Vagina (tissue), 2 donors: Measurements from ENCODE around the gene INPP5A. TPM values are rescaled to one million over a fixed set of nuclear protein-coding genes. Genes with fewer than 3 reads are reported as not detected.

ENCODE experiments used
- DNase-seq, 2 donors: peaks; one replicate each; pipeline ENCODE4 v3.0.0-alpha.2; 2017; ENCODE audit errors: extremely low spot score in 2 of 2
- H3K27ac ChIP-seq: fragments of 200-600 bp; sonication (generic); one replicate; pipeline ENCODE4 v1.5.1; 2019
- H3K27me3 ChIP-seq: fragments of 200-600 bp; sonication (generic); one replicate; pipeline ENCODE4 v1.5.1; 2019
- H3K36me3 ChIP-seq, 2 donors: fragments of 200-600 bp; sonication (generic); one replicate each; pipeline ENCODE4 v1.5.1; 2017 to 2019
- H3K4me1 ChIP-seq: fragments of 200-600 bp; sonication (generic); one replicate; pipeline ENCODE4 v1.5.1; 2019
- H3K4me3 ChIP-seq, 2 donors: fragments of 200-600 bp; sonication (generic); 1 replicate in 1 of 2; 2 replicates in 1 of 2; pipeline ENCODE4 v1.5.1; 2016 to 2019
- H3K9me3 ChIP-seq: fragments of 200-600 bp; sonication (generic); one replicate; pipeline ENCODE4 v1.5.1; 2019
- POLR2A ChIP-seq, 2 donors: fragments of 450-650 bp; IDR thresholded peaks; one replicate each; pipeline ENCODE4 v1.6.1; 2017; ENCODE audit warnings: antibody characterized with exemption in 2 of 2, mild to moderate bottlenecking in 2 of 2, moderate library complexity in 2 of 2
- POLR2AphosphoS5 ChIP-seq, 2 donors: sonication (generic); formaldehyde crosslinking; IDR thresholded peaks; one replicate each; pipeline ENCODE4 v1.9.0; 2017; ENCODE audit warnings: antibody characterized with exemption in 2 of 2, mild to moderate bottlenecking in 2 of 2, low read depth in 1 of 2; ENCODE audit not compliant: insufficient read depth in 1 of 2
- intact Hi-C: fragments of 100-400 bp; cut with DNase I; formaldehyde crosslinking; loops from one replicate; pipeline ENCODE4 v1.15.1; 2023
- total RNA-seq: library from RNA; depleted of rRNA; stranded (reverse); fragments of >200 nt; gene quantifications from one replicate; pipeline ENCODE4 v1.2.3, GENCODE V29; 2016
- TF ChIP-seq, protein P1 (sequence below), 3 experiments: fragments of 450-650 bp in 2 of 3; fragments of 200-600 bp in 1 of 3; sonication (generic) in 1 of 3; IDR thresholded peaks; one replicate each; pipeline ENCODE4 v1.5.1; 2017 to 2019; ENCODE audit warnings: antibody characterized with exemption in 3 of 3, mild to moderate bottlenecking in 2 of 3, moderate library complexity in 2 of 3

The INPP5A gene
- total RNA-seq, 1 donor from 2014 or later, result 24.3 TPM

DNA sequence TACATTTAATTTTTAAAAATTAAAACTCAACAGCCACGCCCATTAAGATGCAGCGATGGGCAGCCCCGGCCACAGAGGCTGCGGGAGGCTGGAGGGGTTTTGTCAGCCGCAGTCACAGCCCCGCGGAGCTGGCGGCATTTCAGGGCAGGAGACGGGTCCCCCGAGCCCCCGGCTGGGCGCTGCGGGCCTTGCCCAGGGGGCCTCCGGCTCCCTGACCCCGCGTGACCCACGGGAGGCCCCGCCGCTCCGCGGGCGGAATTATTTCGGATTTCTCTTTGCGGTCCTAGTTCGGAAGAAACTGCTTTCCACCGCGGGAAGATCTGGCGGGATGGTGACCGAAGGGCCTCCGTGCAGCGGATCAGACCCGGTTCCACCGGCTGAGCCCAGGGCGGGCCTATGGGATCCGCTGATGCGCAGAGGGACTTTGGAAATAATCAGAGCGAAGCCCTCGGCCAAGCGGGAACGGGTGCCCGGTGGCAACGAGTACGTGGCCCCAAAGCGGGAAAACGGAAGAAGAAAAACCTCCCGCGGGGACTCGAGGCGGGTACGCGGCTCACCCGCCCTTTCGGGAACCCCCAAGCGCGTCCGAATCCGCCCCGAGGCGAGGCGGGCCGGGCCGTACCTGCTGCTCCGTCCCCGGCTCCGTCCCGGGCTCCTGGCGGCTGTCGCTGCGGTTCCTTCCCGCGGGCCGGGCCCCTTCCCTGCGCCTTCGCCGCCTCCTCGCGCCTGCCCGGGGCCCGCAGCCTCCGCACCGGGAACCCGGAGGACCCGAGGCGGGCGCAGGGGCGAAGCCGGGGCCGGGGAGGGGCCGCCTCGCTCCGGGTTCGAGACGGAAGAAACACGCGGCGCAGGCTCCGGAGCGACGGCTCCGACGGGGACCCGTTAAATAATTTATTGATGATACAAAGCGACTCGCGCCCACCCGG lies 246.6 kb downstream of the INPP5A start:
- Histone ChIP-seq H3K27ac (no peak overlapping the region), H3K4me1 (peaks cover 22% of the 10 kb centered on the region), H3K9me3 (no peaks in the 10 kb centered on the region), H3K4me3 (no peak overlapping the region), H3K27me3 (peaks cover 5% of the 10 kb centered on the region), H3K36me3 (peaks cover 0 to 31% of the 10 kb centered on the region in 2 donors)
- no peak for TF ChIP-seq POLR2AphosphoS5 (IDR thresholded peaks at IDR 0.05; ENCODE audit: insufficient read depth in 1 of 2, low read depth in 1 of 2)
- DNase-seq, result no peak
- intact Hi-C loops, result no loop called here

DNA sequence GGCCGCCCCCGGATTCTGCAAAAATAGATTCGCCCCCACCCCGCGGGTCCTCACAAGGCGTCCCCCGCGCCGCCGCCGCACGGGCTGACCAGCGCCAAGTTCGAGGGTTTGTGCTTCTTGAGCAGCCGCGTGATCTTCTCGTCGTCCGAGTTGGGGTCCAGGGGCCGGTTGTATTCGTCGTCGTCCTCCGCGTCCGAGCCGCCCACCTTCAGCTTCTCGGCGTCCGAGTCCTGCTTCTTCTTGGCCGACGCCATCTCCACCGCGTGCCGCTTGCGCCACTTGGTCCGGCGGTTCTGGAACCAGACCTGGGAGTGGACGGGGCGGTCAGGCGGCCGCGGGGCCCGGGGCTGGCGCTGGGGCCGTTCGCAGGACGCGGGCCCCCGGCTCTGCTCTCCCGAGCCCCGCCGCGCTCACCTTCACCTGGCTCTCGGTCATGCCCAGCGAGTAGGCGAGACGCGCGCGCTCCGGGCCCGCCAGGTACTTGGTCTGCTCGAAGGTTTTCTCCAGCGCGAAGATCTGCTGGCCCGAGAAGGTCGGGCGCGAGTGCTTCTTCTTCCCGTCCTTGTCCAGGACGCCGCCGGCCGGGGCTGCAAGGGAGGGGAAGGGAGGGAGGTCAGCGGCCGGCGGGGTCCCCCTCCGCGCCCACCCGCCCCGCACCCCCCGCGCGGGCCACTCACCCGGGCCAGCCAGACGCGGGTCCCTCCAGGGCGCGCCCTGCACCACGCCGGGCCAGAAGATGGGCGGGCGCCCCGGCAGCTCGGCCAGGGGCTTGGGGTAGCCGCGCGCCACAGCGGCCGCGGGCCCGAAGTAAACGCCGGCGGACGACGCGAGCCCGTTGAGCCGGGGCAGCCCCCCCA lies 247.5 kb downstream of the INPP5A start:
- intact Hi-C loops, result no loop called here
- Histone ChIP-seq H3K9me3 (no peaks in the 10 kb centered on the region), H3K27ac (no peak overlapping the region), H3K36me3 (peaks cover 0 to 24% of the 10 kb centered on the region in 2 donors), H3K27me3 (peaks cover 5% of the 10 kb centered on the region), H3K4me3 (peak overlapping the region in 1 of 2 donors; percentile 36), H3K4me1 (peaks cover 22% of the 10 kb centered on the region)
- no peak for TF ChIP-seq POLR2A (IDR thresholded peaks at IDR 0.05)
- DNase-seq, result no peak

DNA sequence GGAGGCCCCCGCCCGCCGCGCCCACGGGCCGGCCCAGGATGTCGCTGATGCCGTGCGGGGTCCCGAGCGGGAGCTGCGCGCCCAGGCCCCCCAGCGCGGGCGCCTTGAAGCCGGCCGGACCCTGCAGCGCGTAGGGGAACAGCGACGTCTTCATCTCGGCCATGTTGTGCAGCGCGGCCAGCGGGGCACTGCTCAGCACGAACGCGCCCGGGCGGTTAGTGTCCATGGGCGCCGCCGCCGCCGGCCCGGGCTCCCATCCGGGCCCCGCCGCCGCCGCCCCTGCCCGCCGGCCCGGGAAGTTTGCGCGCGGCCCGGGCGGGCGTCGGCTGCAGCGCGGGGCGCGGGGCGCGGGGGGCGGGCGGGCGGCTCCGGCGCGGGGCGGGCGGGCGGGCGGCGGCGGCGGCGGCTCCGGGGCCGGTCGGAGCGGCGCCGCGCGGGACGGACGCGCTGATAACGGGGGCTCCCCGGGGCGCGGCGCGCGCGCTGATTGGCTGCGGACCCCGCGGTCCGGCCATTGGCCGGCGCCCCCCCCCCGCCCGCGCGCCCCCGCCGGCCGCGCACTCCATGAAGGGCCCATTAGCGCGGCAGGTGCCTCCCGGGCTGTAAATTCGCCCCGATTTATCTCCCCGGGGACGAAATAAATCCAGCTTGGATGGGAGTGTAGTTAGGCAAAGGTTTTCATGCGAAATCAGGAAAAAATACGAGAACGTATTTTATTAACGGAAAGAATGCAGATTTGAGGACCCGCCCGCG lies 248.3 kb downstream of the INPP5A start, which contains the start of gene NKX6-2:
Gene NKX6-2 (minus strand): TSS at position 425 of the 753 bp plus-strand sequence. CDS start 199 bp downstream, at position 226.
- H3K9me3 ChIP-seq, result no peaks in the 10 kb centered on the region
- H3K4me3 ChIP-seq, result peak within 1 kb of the TSS; percentile 8 to 36
- no peak within 1 kb of the TSS for H3K27ac ChIP-seq
- H3K36me3 ChIP-seq, result peaks cover 0 to 17% of the 10 kb centered on the region in 2 donors
- DNase-seq, result no peak
- peaks cover 22% of the 10 kb centered on the region for H3K4me1 ChIP-seq
- TF ChIP-seq POLR2A (IDR thresholded peaks at IDR 0.05) (no peak), POLR2AphosphoS5 (IDR thresholded peaks at IDR 0.05; ENCODE audit: insufficient read depth in 1 of 2, low read depth in 1 of 2) (no peak)
- TF ChIP-seq, protein P1, sequence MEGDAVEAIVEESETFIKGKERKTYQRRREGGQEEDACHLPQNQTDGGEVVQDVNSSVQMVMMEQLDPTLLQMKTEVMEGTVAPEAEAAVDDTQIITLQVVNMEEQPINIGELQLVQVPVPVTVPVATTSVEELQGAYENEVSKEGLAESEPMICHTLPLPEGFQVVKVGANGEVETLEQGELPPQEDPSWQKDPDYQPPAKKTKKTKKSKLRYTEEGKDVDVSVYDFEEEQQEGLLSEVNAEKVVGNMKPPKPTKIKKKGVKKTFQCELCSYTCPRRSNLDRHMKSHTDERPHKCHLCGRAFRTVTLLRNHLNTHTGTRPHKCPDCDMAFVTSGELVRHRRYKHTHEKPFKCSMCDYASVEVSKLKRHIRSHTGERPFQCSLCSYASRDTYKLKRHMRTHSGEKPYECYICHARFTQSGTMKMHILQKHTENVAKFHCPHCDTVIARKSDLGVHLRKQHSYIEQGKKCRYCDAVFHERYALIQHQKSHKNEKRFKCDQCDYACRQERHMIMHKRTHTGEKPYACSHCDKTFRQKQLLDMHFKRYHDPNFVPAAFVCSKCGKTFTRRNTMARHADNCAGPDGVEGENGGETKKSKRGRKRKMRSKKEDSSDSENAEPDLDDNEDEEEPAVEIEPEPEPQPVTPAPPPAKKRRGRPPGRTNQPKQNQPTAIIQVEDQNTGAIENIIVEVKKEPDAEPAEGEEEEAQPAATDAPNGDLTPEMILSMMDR (IDR thresholded peaks at IDR 0.05), result no peak
- peaks cover 5% of the 10 kb centered on the region for H3K27me3 ChIP-seq
- intact Hi-C loops, result no loop called here

DNA sequence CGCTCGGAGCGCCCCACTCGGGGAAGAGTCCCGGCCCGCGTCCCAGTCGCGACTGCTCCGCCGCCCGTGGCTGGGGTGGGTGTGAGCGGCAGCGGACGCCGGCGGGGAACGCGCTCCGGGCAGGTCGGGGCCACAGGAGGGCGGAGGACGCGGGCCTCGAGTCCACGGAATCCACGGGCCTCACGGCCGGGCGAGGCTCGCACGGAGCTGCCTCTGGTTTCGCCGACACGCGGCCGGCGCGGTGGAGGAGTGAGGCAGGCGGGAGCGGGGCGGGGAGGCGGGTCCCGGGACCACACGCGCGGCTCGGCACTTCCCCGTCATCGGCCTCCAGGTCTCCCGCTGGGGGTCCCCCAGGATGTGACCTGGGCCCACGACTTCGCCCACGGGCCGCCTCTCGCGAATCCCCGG lies 248.9 kb downstream of the INPP5A start:
- peaks cover 5% of the 10 kb centered on the region for H3K27me3 ChIP-seq
- intact Hi-C loops, result no loop called here
- H3K9me3 ChIP-seq, result no peaks in the 10 kb centered on the region
- no peak overlapping the region for H3K27ac ChIP-seq
- peaks cover 0 to 14% of the 10 kb centered on the region in 2 donors for H3K36me3 ChIP-seq
- TF ChIP-seq POLR2AphosphoS5 (IDR thresholded peaks at IDR 0.05; ENCODE audit: insufficient read depth in 1 of 2, low read depth in 1 of 2) (no peak), POLR2A (IDR thresholded peaks at IDR 0.05) (no peak)
- TF ChIP-seq, protein P1 (IDR thresholded peaks at IDR 0.05), result no peak
- H3K4me3 ChIP-seq, result peak overlapping the region in 1 of 2 donors; percentile 8
- peaks cover 22% of the 10 kb centered on the region for H3K4me1 ChIP-seq
- no peak for DNase-seq

DNA sequence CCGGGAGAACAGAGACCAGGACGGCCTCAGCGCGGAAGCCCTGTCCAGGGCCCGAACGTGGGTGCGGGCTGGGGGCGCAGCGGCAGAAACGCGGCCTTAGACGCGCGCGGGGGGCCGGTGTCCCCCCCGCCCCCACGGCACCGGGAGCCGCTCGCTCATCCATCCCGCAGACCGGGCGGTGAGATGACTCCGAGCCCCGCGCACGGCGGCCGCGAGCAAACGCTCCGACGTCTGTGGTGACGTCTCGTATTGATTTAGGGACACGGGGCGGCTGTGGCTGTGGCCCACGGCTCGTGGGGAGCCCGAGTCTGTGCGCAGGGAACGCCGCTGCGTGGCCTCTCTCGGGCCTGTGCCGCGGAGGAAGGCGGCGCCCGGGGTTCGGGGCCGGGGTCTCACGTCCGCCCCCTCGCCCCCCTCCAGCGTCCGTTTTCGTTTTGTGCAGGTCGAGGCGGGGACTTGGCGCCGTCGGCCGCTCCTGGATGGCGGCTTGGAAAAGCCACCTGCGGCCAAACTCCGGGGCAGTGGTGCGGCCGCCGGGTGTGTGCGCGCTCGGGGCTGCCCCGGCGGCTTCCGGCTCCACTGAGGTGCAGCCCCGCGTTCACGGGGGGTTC lies 249.4 kb downstream of the INPP5A start:
- Histone ChIP-seq H3K27ac (no peak overlapping the region), H3K27me3 (peaks cover 5% of the 10 kb centered on the region), H3K4me1 (peaks cover 22% of the 10 kb centered on the region), H3K4me3 (peak overlapping the region in 1 of 2 donors; percentile 8), H3K9me3 (no peaks in the 10 kb centered on the region), H3K36me3 (peaks cover 0 to 9% of the 10 kb centered on the region in 2 donors)
- DNase-seq, result no peak
- intact Hi-C loops, result no loop called here
- TF ChIP-seq POLR2A (IDR thresholded peaks at IDR 0.05), result no peak
- no peak for TF ChIP-seq POLR2AphosphoS5 (IDR thresholded peaks at IDR 0.05; ENCODE audit: insufficient read depth in 1 of 2, low read depth in 1 of 2)
- TF ChIP-seq, protein P1 (IDR thresholded peaks at IDR 0.05), result no peak
